HepG2 (cell line): Measurements from ENCODE around the gene TIMM9. TPM values are rescaled to one million over a fixed set of nuclear protein-coding genes. Genes with fewer than 3 reads are reported as not detected.

Source experiments
- ATM ChIP-seq: fragments of 450-650 bp; IDR thresholded peaks from 2 replicates; pipeline ENCODE4 v1.7.1; 2017; ENCODE audit warnings: mild to moderate bottlenecking, borderline replicate concordance
- BRD4 ChIP-seq: sonication (generic); formaldehyde crosslinking; IDR thresholded peaks from 2 replicates; pipeline ENCODE4 v1.4.0; 2020; ENCODE audit warnings: missing genetic modification reagents
- EP300 ChIP-seq, 3 experiments: sonication (generic) in 1 of 3; formaldehyde crosslinking in 1 of 3; IDR thresholded peaks; 2 replicates each; pipeline versions ENCODE4 v1.5.1 to v1.6.1; 2011 to 2020; ENCODE audit warnings: low read depth in 2 of 3, low read length in 2 of 3, borderline replicate concordance in 1 of 3, improper control_type of control experiment in 1 of 3, mild to moderate bottlenecking in 1 of 3, missing genetic modification reagents in 1 of 3, moderate library complexity in 1 of 3
- GATA4 ChIP-seq: sonication (generic); IDR thresholded peaks from 2 replicates; pipeline ENCODE4 v1.6.1; 2016; ENCODE audit warnings: antibody characterized with exemption, low read depth, borderline replicate concordance
- GATAD1 ChIP-seq: IDR thresholded peaks from 2 replicates; pipeline ENCODE4 v1.6.1; 2016; ENCODE audit warnings: missing genetic modification reagents, missing compliant biosample characterization
- HBP1 ChIP-seq: IDR thresholded peaks from 2 replicates; pipeline ENCODE4 v1.6.1; 2016; ENCODE audit warnings: low read depth, control low read depth
- HNRNPH1 ChIP-seq: fragments of 200-400 bp; formaldehyde crosslinking; optimal IDR thresholded peaks from 2 replicates; pipeline ENCODE3; 2017; ENCODE audit warnings: mild to moderate bottlenecking, low read depth, low read length
- HOXA7 ChIP-seq: sonication (generic); formaldehyde crosslinking; IDR thresholded peaks from 2 replicates; pipeline ENCODE4 v1.8.1; 2022; ENCODE audit warnings: mild to moderate bottlenecking, missing genetic modification reagents, moderate library complexity
- KDM4B ChIP-seq: sonication (generic); formaldehyde crosslinking; IDR thresholded peaks from 2 replicates; pipeline ENCODE4 v1.4.0; 2020; ENCODE audit warnings: missing genetic modification reagents
- NFKBIZ ChIP-seq: IDR thresholded peaks from 2 replicates; pipeline ENCODE4 v1.6.1; 2018; ENCODE audit warnings: missing genetic modification reagents, missing compliant biosample characterization
- PHF8 ChIP-seq: sonication (generic); formaldehyde crosslinking; IDR thresholded peaks from 2 replicates; pipeline ENCODE4 v1.5.0; 2020; ENCODE audit warnings: missing genetic modification reagents
- PITX1 ChIP-seq: sonication (generic); formaldehyde crosslinking; IDR thresholded peaks from 2 replicates; pipeline ENCODE4 v1.5.1; 2020; ENCODE audit warnings: mild to moderate bottlenecking, missing genetic modification reagents
- RAD21 ChIP-seq: fragments of 450-650 bp; formaldehyde crosslinking; IDR thresholded peaks from 2 replicates; pipeline ENCODE4 v1.5.0; 2020; ENCODE audit warnings: mild to moderate bottlenecking
- RFXANK ChIP-seq: IDR thresholded peaks from 2 replicates; pipeline ENCODE4 v1.6.1; 2016
- SIN3B ChIP-seq: fragments of 150-350 bp; IDR thresholded peaks from 2 replicates; pipeline ENCODE4 v1.6.1; 2014; ENCODE audit warnings: low read length
- SMAD3 ChIP-seq: sonication (generic); formaldehyde crosslinking; IDR thresholded peaks from 2 replicates; pipeline ENCODE4 v1.4.0; 2020; ENCODE audit warnings: missing genetic modification reagents
- SOX6 ChIP-seq, 2 experiments: fragments of 450-650 bp in 1 of 2; sonication (generic) in 1 of 2; formaldehyde crosslinking in 1 of 2; IDR thresholded peaks; 2 replicates each; pipeline versions ENCODE4 v1.4.0 to v1.6.1; 2017 to 2020; ENCODE audit warnings: antibody characterized with exemption in 1 of 2, mild to moderate bottlenecking in 1 of 2, missing genetic modification reagents in 1 of 2
- XBP1 ChIP-seq: sonication (generic); formaldehyde crosslinking; IDR thresholded peaks from 2 replicates; pipeline ENCODE4 v1.5.0; 2020; ENCODE audit warnings: missing genetic modification reagents
- ZMYM2 ChIP-seq: sonication (generic); formaldehyde crosslinking; IDR thresholded peaks from 2 replicates; pipeline ENCODE4 v1.8.0; 2022; ENCODE audit warnings: mild to moderate bottlenecking, missing genetic modification reagents
- ZMYM3 ChIP-seq: sonication (generic); formaldehyde crosslinking; IDR thresholded peaks from 2 replicates; pipeline ENCODE4 v1.5.1; 2020; ENCODE audit warnings: mild to moderate bottlenecking, missing genetic modification reagents
- ZNF124 ChIP-seq: sonication (generic); formaldehyde crosslinking; IDR thresholded peaks from 2 replicates; pipeline ENCODE4 v1.4.0; 2020; ENCODE audit warnings: missing genetic modification reagents
- ZNF138 ChIP-seq: sonication (generic); formaldehyde crosslinking; IDR thresholded peaks from 2 replicates; pipeline ENCODE4 v1.5.0; 2020; ENCODE audit warnings: mild to moderate bottlenecking, low read depth, missing genetic modification reagents
- ZNF326 ChIP-seq: sonication (generic); formaldehyde crosslinking; IDR thresholded peaks from 2 replicates; pipeline ENCODE4 v1.4.0; 2020; ENCODE audit warnings: missing genetic modification reagents, borderline replicate concordance
- ZNF430 ChIP-seq: sonication (generic); formaldehyde crosslinking; IDR thresholded peaks from 2 replicates; pipeline ENCODE4 v1.9.0; 2021; ENCODE audit warnings: mild to moderate bottlenecking, missing genetic modification reagents
- ZNF598 ChIP-seq: sonication (generic); formaldehyde crosslinking; IDR thresholded peaks from 2 replicates; pipeline ENCODE4 v1.5.1; 2020; ENCODE audit warnings: mild to moderate bottlenecking, missing genetic modification reagents, borderline replicate concordance
- ZNF629 ChIP-seq: sonication (generic); formaldehyde crosslinking; conservative IDR thresholded peaks from 2 replicates; pipeline ENCODE4 v1.5.0; 2020; ENCODE audit warnings: missing genetic modification reagents
- ZNF672 ChIP-seq: sonication (generic); formaldehyde crosslinking; IDR thresholded peaks from 2 replicates; pipeline ENCODE4 v1.8.1; 2022; ENCODE audit warnings: missing genetic modification reagents
- ZNF816 ChIP-seq: sonication (generic); formaldehyde crosslinking; IDR thresholded peaks from 2 replicates; pipeline ENCODE4 v1.8.0; 2022; ENCODE audit warnings: missing genetic modification reagents, mild to moderate bottlenecking, borderline replicate concordance
- polyA plus RNA-seq, 8 experiments: library from polyadenylated mRNA; depleted of rRNA in 3 of 8; stranded (reverse) in 7 of 8; unstranded in 1 of 8; fragments of >200 nt; fragmentation: Illumina TruSeq in 4 of 8; extraction: Trizol in 4 of 8; gene quantifications; 2 replicates each; pipeline versions ENCODE4 v1.2.1 to v1.2.3, GENCODE V29; 2011 to 2016; ENCODE audit warnings: low read depth in 4 of 8, missing spikeins in 1 of 8, mixed read lengths in 1 of 8; ENCODE audit not compliant: insufficient read depth in 1 of 8
- total RNA-seq, 5 experiments: library from RNA; depleted of rRNA; stranded (reverse); fragments of >200 nt; fragmentation: Illumina TruSeq; extraction: Trizol; gene quantifications; 2 replicates each; pipeline ENCODE4 v1.2.3, GENCODE V29; 2016; ENCODE audit warnings: low read depth in 1 of 5
- TF ChIP-seq, protein P1 (sequence below): sonication (generic); formaldehyde crosslinking; IDR thresholded peaks from 2 replicates; pipeline ENCODE4 v1.4.0; 2020; ENCODE audit warnings: mild to moderate bottlenecking, low read depth, missing genetic modification reagents

TIMM9 gene
- total and polyA plus RNA-seq, 2 of the 13 experiments (the other 11 are each of a cell fraction or from before 2014, with no cell fraction given) = 30.5 to 42.5 TPM

DNA sequence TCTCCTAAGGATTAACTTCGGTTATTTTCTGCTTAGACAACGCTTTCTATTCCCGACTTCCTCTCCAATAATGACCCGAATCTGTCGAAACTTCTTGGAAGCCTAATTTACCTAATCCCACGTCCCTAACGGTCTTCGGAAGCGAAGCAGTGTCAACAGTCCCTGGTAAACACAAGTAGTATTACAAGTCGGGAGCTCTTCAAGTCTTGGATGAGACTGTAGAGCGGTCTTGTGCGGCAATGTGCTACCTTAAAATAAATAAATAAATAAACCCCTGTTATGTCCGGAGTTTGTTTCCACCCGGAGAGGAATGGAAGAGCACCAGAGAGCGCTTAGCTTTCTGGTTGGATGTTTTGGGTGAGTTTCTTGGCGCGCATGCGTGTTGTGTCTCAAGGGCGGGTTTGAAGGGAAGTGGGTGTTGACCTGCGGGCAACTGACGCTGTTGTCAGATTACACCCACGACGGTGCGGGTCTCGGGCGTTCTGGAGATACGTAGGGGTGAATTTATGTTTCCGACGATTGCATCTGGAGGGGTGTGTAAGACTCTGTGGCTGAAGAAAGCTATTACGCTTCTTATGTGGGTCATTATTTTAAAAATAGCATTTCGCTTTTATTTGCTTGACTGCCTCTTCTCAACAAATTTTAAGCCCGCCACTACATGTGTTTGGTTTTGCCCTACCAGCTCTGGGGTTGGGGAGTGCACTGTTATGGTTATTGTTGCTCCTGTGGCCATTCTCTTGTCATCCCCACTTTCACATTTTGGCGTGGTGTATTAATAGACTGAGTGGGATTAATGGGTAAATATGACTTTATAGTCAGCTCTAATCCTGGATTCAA is at the start of gene TIMM9, which contains the start of gene KIAA0586 (continued):
- no peak for TF ChIP-seq XBP1 (CRISPR knock-in tag)
- TF ChIP-seq ZNF138 (CRISPR knock-in tag) = no peak
- peak in 1 of 2 experiments; percentile 56; a peak in 2 of 4 replicates for TF ChIP-seq EP300 (IDR thresholded peaks at IDR 0.05; ENCODE audit: low read depth in 2 of 2, low read length in 2 of 2)
- TF ChIP-seq EP300 (CRISPR knock-in tag; IDR thresholded peaks at IDR 0.05; ENCODE audit: borderline replicate concordance) = no peak
- TF ChIP-seq BRD4 (CRISPR knock-in tag) = peak; percentile 54
- no peak for TF ChIP-seq ZNF598 (CRISPR knock-in tag)
- no peak for TF ChIP-seq ZNF629
- TF ChIP-seq ZNF124 (CRISPR knock-in tag) = 0 out of 2 replicates have a peak, but pooled peaks have one; percentile 46
- peak; percentile 13; the same call in 1 of the 2 replicates for TF ChIP-seq PITX1 (CRISPR knock-in tag)
- TF ChIP-seq, protein P1, sequence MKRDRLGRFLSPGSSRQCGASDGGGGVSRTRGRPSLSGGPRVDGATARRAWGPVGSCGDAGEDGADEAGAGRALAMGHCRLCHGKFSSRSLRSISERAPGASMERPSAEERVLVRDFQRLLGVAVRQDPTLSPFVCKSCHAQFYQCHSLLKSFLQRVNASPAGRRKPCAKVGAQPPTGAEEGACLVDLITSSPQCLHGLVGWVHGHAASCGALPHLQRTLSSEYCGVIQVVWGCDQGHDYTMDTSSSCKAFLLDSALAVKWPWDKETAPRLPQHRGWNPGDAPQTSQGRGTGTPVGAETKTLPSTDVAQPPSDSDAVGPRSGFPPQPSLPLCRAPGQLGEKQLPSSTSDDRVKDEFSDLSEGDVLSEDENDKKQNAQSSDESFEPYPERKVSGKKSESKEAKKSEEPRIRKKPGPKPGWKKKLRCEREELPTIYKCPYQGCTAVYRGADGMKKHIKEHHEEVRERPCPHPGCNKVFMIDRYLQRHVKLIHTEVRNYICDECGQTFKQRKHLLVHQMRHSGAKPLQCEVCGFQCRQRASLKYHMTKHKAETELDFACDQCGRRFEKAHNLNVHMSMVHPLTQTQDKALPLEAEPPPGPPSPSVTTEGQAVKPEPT (CRISPR knock-in tag) = peak; percentile 98
- 0 out of 2 replicates have a peak, but pooled peaks have one; percentile 74 for TF ChIP-seq GATA4
- no peak for TF ChIP-seq SOX6 (IDR thresholded peaks at IDR 0.05)
- TF ChIP-seq SOX6 (CRISPR knock-in tag; IDR thresholded peaks at IDR 0.05) = peak; percentile 42
- peak; percentile 51; the same call in 1 of the 2 replicates for TF ChIP-seq ZMYM2 (CRISPR knock-in tag)
- peak; percentile 58; the same call in 1 of the 2 replicates for TF ChIP-seq PHF8 (CRISPR knock-in tag)
- TF ChIP-seq NFKBIZ (CRISPR knock-in tag) = peak; percentile 54; the same call in 1 of the 2 replicates
- TF ChIP-seq HOXA7 (CRISPR knock-in tag) = no peak
- no peak; the same call in 1 of the 2 replicates for TF ChIP-seq RFXANK (CRISPR knock-in tag)
- TF ChIP-seq GATAD1 = peak; percentile 92
- TF ChIP-seq RAD21 (CRISPR knock-in tag) = 0 out of 2 replicates have a peak, but pooled peaks have one; percentile 20
- TF ChIP-seq ATM = no peak
- no peak for TF ChIP-seq HNRNPH1
- peak; percentile 51; the same call in 1 of the 2 replicates for TF ChIP-seq ZNF816
- no peak for TF ChIP-seq ZNF326 (CRISPR knock-in tag)
- 0 out of 2 replicates have a peak, but pooled peaks have one; percentile 61 for TF ChIP-seq SMAD3 (CRISPR knock-in tag)
- no peak for TF ChIP-seq KDM4B (CRISPR knock-in tag)
- TF ChIP-seq ZNF430 = peak; percentile 41; the same call in 1 of the 2 replicates
- peak; percentile 75 for TF ChIP-seq SIN3B
- no peak for TF ChIP-seq ZNF672
- TF ChIP-seq HBP1 = peak; percentile 32; the same call in 1 of the 2 replicates
- peak; percentile 99 for TF ChIP-seq ZMYM3
